ELF-1 (cell line): ENCODE results near the gene CACNB2.

Experiments used
- DNase-seq: peaks from one replicate; pipeline ENCODE4 v3.0.0-alpha.2; 2016; ENCODE audit warnings: low read depth, low spot score

CACNB2 gene

DNA sequence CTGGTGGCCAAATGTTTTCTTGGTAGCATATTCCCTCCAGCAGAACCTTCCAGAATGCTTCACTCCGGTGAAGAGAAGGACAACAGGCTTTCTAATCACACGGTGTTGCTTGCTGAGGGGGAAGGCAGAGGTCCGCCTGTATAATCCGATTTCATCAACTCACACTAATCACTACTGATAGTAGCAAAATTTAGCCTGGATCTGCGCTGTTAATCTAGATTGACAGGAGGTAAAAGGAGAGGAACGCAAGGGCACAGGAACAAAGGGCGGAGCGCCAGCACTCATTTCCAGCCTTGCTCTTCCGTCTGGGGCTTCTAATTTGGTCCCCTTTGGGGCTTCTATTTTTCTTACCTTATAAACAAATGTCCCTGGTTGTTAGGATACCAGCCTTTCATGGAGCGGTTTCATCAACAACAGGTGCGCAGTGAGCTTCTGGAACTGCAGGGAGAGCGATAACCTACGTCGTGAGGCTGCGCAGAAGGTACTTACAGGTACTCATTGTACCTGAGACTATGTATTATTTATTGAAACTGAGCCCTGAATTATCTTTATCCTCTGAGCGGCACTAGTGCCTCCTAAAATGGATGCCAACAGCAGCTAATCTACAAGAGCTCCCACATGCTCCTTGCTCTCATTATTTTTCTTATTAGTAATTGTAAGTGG is 150.6 kb downstream of the CACNB2 start:
- no peak for DNase-seq

DNA sequence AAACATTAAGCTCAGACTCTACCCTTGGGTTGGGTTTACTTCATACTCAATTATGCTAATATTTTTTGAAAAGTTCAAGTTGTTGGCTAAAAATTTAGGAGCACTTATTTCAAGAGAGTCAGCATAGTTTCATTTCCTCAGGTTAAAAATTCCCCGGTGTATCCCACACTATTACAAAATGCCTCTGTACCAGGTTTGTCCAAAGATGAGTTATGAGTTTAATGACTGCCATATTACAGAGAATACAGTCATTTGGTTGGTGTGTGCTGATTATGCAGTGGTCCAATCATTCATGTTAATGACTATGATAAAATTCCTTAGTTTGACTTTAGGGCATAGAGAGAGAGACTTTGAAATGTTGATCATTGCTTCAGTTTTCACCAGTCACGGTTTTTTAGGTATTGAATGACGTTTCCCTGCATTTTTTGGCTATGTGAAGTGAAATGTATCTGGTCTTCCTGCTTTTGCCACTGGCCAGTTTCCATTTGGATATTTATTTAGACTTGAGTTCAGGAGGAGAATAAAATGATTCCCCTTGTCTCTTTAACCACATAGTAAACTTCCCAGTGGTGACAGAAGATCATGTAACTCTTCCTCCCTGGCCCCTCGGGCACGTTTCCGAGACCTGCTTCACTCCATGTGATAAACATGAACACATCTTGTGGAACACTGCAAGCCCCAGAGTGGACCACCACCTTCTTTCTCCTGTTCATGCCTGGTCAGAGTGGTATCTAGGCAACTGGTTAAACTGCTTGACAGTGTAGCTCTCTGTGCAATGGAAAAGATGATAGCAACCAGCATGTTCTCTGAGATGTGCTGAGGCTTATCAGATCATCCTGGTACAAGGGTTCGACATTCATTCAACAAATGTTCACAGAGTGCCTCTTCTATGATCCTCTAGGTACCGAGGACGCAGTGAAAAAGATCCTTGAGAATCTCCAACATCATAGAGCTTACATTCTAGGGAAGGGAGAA is 153.6 kb downstream of the CACNB2 start:
- DNase-seq: no peak

DNA sequence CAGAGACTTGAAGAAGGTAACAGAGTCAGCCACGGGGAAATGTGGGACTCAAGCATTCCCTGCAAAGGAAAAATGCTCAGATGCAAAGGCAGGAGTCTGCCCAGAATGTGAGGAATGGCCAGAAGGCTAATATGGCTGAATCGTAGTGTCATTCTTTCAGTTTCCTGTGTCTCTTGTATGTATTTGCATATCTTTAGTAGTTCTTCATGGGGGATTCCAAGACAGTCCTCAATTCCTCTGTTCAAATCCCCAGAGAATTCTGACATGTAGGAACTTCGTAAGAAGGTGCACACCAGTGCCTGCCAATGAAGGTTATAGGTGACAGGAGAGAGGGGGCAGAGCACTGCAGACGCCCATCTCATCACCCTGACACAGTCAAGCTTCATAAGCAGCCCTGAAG is 154.4 kb downstream of the CACNB2 start:
- no peak for DNase-seq

DNA sequence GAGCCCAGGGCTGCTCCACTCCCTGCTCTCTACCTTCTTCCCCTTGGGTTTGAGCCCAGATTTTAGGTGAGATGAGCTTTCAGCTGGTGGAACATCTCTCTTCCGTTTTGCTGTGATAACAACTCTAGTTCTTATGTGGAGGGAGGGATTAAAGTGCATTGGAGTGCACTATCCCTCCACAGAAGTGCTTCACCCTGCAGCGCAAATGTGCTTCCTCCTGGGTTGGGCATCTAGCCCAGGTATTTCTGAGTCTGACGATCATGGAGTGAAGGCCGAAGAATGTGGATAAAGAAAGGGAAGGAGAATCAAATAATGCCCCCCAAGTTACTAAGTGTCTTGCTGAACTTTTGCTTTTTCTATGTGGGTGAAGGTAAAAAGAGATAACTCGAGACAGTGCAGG is 157.4 kb downstream of the CACNB2 start:
- DNase-seq: no peak

DNA sequence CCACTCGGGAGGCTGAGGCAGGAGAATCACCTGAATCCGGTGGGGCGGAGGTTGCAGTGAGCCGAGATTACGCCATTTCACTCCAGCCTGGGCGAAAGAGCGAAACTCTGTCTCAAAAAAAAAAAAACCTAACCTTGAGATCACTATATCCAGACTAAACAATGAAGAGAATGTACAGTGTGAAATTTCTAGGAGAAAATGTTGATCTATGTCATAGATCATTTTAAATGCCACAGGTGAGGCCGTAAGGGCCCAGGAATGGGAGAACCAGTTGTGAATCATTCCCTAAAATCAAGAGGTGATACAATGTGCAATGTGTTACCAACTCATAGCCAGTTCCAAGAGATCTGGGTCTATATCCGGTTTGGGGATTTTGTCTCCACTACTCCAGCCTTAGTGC is 158.0 kb downstream of the CACNB2 start:
- no peak for DNase-seq

DNA sequence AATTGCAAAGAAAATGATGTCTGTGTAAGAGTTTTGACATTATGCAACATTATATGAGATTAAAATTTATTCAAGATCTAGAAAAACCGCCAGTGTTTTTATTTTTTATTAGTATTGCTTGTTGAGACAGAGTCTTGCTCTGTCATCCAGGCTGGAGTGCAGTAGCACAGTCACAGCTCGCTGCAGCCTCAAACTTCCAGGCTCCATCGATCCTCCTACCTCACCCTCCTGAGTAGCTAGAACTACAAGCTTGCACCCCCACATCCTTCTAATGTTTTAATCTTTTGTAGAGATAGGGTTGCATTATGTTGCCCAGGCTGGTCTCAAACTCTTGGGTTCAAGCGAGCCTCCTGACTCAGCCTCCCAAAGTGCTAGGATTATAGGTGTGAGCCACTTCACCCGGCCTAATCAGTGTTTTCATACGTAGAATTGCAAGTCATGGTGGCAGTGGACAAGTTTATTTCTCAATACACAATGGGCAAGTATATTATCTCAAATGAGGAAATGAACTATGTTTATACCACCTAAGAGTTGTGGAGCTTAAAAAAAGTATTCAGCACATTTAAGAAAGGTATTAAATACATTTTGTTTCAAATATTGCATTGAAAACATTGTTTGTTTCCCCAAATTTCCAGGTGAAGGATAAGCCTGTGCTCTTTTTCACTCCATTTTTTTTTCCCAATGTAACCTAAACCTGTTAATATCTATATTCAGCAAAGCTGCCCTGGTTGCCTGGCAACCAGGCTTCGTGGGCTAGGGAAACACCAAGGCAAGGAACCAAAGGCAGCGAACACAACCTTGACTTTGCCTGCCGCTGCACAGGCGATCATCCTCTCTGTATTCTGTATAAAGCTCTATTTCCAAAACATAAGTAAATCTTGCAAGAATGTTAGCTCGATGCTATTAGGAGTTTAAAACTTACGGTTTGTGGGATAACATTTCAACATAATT is 163.9 kb downstream of the CACNB2 start:
- no peak for DNase-seq

DNA sequence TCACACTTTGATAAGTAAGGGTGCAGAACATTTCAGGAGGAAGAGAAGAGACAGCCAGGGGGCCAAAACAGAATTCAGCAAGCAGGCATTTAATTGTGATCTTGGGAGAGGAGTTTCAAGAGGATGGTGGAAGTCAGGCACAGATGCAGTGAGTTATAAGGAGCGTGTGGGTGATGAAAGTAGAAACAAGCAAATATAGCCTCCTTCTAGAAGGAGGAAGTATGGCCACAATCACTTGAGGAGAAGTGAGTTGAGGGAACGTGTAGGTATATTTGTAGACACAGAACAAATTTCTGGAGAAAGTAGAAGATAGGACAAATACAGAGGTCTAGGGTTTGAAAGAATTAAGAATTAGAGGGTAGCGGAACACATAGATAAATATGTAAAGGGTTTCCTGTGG is 165.8 kb downstream of the CACNB2 start:
- DNase-seq: no peak

DNA sequence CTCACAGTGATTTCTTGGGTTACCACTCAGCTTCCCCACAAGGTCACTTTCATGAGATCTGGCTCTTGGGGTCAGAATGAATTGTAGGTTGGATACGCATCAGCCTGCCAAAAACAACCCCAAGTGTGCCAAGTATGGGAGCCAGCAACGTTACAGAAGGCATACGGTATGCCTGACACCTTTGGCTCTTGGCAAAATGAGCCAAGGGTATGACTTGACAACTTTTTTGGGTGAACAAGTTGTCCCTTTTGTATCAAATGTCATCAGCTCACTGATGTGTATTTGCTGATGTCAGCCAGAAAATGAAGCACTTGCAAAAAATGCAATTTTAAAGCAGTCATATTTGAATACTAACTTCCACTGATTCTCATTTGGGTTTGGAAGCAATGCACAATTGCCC is 168.4 kb downstream of the CACNB2 start:
- no peak for DNase-seq

DNA sequence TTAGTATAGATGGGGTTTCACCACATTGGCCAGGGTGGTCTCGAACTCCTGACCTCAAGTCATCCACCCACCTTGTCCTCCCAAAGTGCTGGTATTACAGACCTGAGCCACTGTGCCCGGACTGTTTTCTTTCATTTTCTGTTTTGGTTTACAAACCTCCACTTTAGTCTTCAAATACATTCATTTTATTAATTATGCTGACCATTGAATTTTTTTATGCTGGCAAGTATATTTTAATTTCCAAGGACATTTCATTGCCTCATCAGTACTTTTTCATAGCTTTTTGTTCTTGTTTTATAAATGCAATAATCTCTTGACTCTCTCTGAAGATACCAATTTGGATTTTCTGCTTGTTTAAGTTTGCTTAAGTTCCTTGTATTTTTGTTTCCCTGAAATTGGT is 170.5 kb downstream of the CACNB2 start:
- DNase-seq: no peak

DNA sequence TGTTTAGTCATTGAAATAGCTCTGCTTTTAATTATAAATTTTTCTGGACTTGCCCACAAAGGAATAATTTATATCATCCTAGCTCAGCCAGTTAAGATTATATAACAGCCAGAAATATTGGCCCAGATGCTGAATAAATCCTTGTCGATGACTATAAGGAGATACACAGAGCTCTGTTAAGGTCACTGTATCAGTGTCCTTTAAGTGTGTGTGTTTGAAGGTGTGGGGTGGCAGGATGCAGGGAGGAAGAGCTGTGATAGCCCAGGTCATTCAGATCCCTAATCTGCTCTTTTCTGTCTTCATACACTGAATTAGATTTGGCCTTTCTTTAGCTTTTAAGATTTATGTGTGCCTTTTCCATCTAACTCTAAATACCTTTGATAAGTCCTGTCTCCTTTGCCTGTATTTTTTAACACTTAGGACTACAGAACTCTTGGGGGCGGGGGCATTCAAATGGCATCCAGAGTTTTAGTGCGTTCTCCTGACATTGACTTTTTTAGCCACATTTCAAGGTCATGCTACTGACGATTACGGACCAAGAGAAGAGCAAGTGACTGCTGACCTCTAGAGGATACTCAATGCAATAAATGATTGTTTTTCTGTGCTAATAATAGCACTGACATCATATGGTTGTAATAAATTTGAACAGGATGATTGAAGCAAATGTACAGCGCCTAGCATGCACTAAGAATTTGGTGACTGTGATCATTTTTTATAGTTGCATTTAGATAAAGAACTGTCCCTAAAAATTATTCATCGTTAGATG is 172.3 kb downstream of the CACNB2 start:
- no peak for DNase-seq

DNA sequence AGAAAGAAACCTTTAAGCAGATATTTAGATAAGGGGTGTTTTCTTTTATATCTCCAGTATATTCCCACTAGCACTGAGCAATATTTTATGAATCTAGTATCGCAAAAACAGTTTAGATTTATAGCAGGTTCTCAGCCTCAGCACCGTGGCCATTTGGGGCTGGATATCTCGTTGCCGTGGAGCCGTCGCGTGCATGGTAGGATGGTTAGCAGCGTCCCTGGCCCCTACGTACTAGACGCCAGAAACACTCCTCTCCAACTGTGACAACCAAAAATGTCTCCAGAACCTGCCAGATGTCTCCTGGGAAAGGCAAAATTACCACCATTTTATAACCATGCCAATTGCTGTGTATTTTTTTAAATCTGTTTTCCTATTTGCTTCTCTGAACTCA is 172.9 kb downstream of the CACNB2 start:
- DNase-seq: no peak

DNA sequence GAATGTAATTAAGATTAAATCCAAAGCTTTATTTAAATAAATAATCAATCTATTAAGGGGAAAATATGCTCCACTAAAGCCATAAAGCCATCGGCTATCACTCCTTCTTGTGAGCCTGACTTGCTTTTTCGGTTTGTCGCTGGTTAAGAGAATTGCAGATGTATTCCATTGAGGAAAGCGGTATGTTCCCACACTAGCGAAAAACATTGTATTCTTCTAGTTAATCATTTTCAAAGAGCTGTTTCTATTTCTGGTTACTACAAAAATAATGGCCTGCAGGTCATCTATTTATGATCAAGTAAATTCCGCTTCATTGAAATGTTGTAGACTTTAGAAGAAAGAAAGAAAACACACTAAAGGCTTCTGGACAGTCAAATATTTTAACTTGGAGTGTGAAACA is 173.4 kb downstream of the CACNB2 start:
- no peak for DNase-seq

DNA sequence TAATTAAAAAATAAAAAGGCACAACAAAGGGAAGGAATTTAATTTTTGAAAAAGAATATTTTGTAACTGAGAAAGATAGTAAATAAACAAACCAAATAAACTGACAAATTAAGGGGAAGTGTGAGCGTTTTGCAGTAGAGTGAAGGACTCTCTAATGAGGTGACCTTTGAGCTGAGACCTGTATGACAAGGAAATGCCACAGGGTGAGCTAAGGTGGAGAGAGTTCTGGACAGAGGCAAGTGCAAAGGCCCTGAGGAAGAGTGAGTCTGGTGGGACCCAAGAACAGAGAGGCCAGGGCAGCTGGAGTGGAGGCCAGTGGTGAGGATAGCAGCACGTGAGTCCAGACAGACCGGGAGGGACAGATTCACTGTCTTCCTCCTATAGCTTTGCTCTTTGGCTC is 179.4 kb downstream of the CACNB2 start:
- no peak for DNase-seq

DNA sequence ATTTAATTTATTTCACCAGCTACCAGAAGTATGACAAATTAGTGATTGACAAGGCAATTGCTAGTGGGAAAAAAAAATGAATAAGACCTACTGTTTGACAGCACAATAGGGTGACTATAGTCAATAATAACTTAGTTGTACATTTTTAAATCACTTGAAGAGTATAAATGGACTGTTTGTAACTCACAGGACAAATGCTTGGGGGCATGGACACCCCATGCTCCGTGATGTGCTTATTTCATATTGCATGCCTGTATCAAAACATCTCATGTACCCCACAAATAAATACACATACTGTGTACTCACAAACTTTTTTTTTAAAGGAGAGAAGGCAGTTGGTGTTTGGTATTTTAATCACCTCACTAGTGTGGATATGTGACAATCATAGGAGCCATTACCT is 181.1 kb downstream of the CACNB2 start:
- DNase-seq: no peak

DNA sequence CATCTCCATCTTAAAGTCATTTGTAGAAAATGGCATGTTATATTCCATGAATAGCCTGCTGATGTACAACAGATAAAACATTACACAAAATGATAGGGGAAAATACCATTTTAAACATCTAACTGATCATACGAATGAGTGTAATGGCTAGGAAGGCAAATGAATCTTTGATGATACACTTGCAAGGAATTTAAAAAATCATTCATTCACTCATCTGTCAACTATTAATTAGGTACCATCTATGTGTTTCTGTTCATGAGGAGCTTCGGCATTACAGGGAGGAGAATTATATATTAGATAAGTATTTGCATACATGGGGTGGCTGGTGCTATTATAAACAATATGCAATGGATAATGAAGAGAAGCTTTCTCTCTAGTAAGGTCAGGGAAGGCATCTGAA is 183.7 kb downstream of the CACNB2 start:
- no peak for DNase-seq

DNA sequence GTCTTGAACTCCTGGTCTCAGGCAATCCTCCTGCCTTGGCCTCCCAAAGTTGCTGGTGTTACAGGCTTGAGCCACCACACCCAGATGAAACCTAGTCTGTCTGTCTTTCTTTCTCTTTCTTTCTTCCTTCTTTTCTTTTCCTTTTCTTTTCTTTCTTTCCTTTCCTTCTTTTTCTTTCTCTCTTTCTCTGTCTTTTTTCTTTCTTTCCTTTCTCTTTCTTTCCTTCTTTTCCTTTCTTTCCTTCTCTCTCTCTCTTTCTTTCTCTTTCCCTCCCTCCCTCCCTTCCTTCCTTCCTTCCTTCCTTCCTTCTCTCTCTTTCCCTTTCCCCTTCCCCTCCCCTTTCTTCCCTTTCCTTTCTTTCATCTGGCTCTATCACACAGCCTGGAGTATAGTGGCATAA is 185.2 kb downstream of the CACNB2 start:
- no peak for DNase-seq

DNA sequence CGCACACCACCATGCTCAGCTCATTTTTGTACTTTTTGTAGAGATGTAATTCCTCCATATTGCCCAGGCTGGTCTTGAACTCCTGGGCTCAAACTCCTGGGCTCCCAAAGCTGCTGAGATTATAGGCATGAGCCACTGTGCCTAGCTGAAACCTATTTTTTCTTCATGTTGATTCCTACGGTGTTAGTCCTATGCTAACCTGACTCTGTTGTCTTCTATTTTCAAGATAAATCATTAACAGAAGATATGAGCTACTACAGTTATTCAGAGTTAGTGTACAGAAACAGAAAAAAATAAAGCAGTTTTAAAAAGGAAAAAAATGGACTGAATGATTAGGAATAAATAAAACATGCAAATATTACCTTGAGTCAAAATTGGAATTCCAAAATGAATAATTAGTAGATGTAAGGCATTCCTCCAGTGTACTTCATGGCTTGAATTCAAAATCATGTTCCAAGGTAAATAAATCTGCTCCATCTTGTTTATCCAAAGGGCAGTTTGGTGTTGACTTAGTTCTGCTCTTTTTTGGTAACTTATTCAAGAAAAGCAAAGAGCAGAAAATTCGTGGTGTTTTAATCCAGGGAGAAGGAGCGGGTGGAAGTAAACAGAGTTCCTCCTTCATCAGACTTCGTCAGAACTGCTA is 185.8 kb downstream of the CACNB2 start:
- DNase-seq: no peak

DNA sequence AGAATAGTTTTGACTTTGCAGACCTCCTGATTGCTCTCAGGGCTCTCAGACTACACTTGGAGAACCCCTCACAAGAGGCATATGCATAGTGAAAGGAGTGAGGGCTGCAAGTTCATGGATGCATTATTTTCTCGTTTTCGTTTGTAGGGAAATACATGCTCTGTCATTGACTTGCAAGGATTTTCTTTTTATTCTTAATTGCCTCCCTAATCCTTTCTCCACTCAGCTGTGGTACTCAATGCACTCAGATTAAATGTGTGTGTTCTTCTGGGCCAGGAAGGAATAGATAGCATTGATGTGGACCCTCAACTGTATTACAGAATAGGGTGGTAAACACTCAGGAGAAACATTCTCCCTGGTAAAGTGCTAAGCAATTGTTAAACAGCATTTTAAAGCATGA is 188.7 kb downstream of the CACNB2 start:
- no peak for DNase-seq

DNA sequence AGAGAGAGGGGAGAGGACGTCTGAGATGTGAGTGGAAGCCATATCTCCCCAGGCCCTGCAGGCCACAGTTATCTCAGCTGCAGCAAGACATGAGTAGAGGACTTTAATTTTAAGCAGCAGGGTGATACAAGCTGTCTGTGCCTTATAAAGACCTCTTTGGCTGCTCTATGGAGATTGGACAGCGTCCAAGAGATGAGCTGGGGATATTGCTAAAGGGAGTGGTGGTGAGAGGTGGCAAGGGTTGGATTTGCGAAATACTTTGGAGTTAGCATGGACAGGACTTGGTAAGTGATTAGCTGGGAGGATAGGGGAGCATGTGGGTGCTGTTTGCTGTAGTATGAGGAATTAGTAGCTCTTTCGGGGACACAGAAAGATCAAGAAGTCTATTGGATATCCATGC is 191.8 kb downstream of the CACNB2 start:
- DNase-seq: no peak

DNA sequence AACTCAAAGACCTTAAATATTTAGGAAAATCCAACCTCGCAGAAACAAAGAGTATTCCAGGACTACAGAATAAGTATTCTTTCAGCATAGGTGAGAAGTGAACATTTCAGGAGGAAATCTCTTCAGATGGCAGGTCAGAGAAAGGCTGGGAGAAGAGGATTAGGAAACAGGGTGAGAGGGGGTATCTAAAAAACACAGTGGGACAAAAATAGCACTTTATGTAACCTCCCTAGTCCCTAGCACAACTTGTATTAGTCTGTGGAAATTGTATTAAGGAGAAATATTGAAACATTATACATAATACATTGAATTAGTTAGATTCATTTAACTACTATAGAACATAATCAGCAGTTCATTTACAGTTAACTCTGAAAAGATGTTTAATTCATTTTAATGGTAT is 192.3 kb downstream of the CACNB2 start:
- no peak for DNase-seq

DNA sequence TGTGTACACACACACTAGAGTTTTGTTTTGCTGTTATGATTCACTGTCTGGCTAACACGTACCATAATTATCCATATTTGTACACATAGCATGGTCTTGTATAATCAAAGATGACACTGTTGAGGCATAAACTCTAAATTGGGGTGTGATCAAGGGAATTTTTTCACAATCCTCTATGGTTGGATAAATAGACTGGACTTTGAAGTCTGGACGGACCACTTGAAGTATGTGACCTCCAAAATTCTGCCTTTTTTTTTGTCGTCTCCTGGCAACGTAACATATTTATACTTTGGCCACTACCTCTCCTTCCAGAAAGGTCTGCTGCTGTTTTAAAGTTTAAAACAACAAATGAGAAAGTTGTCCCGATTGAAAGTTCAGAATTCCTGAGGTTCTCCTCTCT is 193.4 kb downstream of the CACNB2 start:
- no peak for DNase-seq
